ENCODE data around the gene AADAC.
"Not testable (repeated sequence)": the region's sequence is repeated elsewhere in the genome, so short reads cannot be mapped to it uniquely, and the experiment has no call there.

The AADAC gene, protein sequence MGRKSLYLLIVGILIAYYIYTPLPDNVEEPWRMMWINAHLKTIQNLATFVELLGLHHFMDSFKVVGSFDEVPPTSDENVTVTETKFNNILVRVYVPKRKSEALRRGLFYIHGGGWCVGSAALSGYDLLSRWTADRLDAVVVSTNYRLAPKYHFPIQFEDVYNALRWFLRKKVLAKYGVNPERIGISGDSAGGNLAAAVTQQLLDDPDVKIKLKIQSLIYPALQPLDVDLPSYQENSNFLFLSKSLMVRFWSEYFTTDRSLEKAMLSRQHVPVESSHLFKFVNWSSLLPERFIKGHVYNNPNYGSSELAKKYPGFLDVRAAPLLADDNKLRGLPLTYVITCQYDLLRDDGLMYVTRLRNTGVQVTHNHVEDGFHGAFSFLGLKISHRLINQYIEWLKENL

GRCh38 chr3:151813799-151814198, at the start of gene AADAC:
AADAC (plus strand) TSS chr3:151814116; CDS start chr3:151814163, 47 bp downstream.
- no peak for DNase-seq (ENCODE audit: low read depth)

DNA sequence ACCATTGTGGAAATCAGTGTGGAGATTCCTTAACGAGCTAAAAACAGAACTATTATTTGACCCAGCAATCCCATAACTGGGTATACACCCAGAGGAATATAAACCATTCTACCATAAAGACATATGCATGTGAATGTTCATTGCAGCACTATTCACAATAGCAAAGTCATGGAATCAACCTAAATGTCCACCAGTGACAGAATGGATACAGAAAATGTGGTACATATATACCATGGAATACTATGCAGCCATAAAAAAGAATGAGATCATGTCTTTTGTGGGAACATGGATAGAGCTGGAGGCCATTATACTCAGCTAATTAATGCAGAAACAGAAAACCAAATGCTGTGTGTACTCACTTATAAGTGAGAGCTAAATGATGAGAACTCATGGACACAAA, 49.2 kb upstream of the AADAC start:
- not testable (repeated sequence) for DNase-seq (ENCODE audit: low read depth)

GRCh38 chr3:151765685-151766084, 48.2 kb upstream of the AADAC start:
- no peak for DNase-seq (ENCODE audit: low read depth)

GRCh38 chr3:151766454-151766853, 47.5 kb upstream of the AADAC start:
- no peak for DNase-seq (ENCODE audit: low read depth)

DNA sequence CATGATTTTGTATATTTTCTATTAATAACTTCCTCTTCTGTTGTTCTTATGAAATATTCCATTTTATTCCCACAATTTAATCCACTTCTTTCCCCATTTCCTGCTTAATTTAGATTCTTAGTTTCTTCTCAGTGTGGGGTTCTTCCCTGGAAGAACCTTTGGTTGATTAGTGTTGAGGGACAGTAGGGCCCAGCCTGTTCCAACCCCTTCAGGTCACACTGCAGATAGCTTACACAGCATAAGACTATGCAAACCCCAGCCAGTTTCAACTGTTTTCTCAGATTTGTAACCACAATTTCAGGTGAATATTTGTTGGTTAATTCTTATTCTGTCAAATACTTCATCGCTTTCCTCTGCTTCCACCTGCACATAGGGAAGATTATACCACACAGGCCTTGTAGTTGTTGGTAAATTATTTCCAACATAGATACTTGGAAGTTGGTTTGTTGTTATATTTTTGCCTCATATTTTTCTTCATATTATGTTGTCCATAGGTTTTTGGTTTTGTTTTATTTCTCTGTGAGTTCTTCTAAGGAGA, 45.5 kb upstream of the AADAC start:
- DNase-seq (ENCODE audit: low read depth), result no peak

DNA sequence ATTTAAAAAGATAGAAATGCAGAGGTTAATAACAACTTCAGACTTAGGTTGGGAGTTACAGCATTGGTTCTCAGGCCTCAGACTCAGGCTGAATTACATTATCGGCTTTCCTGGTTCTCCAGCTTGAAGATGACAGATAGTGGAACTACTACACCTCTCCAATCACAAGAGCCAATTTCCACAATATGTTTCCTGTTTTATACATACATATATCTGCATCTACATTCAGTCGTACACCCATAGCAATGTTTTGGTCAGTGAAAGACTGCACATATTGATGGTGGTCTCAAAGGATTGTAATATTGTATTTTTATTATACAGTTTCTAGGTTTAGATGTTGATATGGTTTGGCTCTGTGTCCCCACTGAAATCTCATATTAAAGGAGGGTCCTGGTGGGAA, 44.7 kb upstream of the AADAC start:
- no peak for DNase-seq (ENCODE audit: low read depth)

- no peak for DNase-seq (ENCODE audit: low read depth)
These were observed 43.0 kb upstream of the AADAC start for GRCh38 chr3:151770956-151771355.

DNA sequence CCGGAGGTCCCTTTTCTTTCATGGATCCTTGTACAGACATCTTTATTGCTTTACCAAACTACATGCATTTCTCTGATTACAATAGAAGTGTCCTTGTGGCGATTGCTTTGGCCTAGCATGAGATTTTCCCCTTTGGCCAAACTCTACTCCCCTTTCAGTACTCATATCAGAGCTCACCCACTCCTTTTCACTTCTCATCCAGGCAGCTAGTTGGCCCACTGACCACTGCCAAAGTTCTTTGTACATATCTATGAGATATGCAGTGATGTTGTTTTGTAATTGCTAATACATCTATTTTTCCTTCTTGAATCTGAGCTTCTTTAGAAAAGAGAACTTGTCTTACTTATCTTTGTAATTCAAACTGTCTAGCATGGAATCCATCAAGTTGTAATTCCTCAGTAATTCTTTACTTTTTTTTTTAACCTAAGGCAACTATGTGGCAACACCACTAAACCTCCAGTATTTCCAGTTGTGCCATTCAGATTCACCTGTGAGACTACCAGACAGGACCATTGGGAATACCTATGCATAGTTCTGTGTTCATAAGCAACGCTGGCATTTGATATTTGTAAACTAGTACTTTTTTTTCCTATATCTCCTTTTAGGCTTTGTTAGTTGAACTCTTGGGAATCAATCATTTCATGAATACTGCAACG, 41.0 kb upstream of the AADAC start:
- DNase-seq (ENCODE audit: low read depth), result no peak

DNA sequence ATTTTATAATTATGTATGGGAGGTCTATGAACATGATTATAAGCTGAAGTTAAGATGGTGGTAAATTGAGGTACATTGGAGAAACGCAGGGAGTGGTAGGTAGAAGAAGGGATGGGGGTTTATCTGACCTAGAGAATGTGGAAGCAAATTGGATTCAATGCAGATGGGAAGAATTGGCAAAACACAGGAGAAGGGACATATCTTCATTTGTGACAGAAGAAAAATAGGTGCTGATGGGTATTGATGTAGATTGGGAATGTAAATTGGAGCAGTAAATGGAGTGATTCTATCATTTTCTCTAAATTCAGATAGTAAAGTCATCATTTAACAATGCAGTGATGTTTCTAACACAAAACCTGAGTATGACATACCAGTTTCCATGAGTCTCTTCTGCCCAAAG, 39.7 kb upstream of the AADAC start:
- DNase-seq (ENCODE audit: low read depth), result no peak

DNA sequence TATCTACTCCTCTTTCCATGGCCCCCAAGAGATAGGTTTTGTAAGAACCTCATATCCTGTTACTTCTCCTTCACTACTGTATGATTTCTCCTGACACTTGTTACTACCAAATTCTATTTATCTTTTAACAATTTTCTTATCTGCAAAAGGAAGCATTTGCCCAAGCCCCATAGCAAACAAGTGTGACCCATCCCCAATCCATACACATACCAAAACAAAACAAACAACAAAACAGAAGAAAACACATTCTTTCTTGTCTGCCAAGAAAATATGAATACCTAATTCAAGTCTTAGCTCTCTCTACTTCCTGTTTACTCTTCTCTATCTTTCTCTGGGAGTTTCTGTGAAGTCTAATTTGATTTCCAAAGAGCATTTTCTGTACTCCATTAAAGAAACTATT, 39.0 kb upstream of the AADAC start:
- no peak for DNase-seq (ENCODE audit: low read depth)

- no peak for DNase-seq (ENCODE audit: low read depth)
These were observed 38.3 kb upstream of the AADAC start for GRCh38 chr3:151775314-151776258.

- DNase-seq (ENCODE audit: low read depth), result no peak
These were observed 37.6 kb upstream of the AADAC start for GRCh38 chr3:151776259-151776740.

DNA sequence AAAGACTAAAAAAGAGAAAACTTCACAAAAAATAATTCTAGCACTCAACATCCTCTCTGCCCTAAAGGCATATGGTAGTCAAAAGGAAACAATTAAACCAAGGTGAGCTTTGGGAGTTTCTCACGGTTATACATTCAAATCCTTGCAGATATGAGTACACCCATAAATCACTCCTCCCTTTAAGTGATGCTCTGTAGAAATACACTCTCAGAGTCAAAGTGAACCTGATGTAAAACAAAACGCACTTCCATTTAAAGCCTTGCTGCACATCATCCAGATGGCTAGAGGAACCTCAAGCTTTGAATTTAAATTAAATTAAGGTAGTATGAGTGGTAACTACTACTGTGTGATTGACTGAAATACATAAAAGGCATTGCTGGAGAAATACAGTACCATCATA, 36.0 kb upstream of the AADAC start:
- no peak for DNase-seq (ENCODE audit: low read depth)

GRCh38 chr3:151787626-151788025, 26.3 kb upstream of the AADAC start:
- no peak for DNase-seq (ENCODE audit: low read depth)

GRCh38 chr3:151788401-151788800, 25.5 kb upstream of the AADAC start:
- DNase-seq (ENCODE audit: low read depth), result no peak

- no peak for DNase-seq (ENCODE audit: low read depth)
These were observed 24.0 kb upstream of the AADAC start for GRCh38 chr3:151789853-151790463.

DNA sequence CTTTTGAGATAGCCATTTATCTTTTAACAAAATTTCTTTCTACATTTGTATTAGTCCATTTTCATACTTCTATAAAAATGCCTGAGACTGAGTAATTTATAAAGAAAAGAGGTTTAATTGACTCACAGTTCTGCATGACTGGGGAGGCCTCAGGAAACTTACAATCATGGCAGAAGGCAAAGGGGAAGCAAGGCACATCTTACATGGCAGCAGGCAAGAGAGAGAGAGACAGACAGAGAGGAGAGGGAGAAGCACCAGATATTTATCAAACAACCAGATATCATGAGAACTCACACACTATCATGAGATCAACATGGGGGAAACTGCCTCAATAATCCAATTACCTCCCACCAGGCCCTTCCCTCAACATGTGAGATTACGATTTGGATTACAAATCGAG, 23.2 kb upstream of the AADAC start:
- not testable (repeated sequence) for DNase-seq (ENCODE audit: low read depth)

GRCh38 chr3:151792411-151792810, 21.5 kb upstream of the AADAC start:
- no peak for DNase-seq (ENCODE audit: low read depth)

DNA sequence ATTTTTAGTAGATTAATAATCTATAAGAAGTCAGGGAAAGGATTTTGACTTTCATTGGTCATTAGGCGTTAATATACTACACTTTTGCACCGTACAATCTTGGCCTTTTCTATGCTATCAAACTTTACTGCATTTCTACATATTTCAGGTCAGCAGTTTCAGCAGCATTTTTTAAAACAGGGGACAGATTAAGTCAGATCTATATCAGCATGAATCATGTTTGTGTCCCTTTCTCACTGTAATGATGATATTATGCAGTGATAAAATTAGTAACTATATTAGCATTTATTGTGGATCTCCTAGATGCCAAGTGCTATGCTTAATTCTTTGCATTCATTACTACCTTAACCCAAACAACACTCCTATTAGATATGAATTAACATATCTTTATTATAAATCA, 20.3 kb upstream of the AADAC start:
- no peak for DNase-seq (ENCODE audit: low read depth)

DNA sequence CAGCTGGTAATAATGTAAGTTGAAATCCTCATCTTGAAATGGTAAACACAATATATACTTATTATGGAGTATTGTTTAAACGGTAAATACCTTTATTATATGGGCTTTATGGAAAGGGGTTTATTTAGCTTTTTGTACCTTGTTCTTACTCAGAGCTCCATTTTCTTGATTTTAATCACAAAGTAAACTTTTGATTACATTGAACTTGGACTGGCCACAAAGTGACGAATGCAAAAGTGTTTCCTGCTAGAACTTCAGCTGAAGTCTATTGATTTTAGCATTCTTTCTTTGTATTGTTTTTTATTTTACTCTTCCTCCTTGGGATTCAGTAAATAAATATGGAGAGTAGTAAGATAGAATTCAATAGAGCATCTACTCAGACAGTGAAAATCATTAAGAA, 19.8 kb upstream of the AADAC start:
- no peak for DNase-seq (ENCODE audit: low read depth)

DNA sequence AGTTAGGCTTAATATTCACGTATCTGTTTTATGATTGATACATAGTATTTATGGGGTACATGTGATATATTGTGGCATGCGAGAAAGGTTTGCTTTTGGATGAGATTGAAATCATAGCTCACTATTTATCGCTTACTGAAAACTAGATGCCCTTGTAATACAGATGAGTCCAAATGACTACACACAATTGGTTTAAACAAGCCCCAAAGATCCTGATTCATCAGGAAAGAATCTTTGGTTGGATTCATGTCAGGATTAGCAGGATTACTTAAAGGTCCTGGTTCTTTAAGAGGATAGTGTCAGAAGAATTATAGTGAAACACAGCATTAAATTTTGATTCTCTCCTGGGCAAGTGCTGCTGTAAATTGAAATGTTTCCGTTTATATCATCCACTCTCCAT, 18.6 kb upstream of the AADAC start:
- DNase-seq (ENCODE audit: low read depth), result no peak

All from activated T-cell treated with anti-CD3 and anti-CD28 coated beads for 1 hour (primary cell).